Heart left ventricle (tissue), 16 donors: ENCODE measurements around the gene TRIM8. TPM values are rescaled to one million over a fixed set of nuclear protein-coding genes. Genes with fewer than 3 reads are reported as not detected.
A peak's percentile ranks its signal among the peaks of the same experiment; 100 is the strongest.

Experiments used
- ATAC-seq, 4 donors: fragments of 200-7000 bp; cut with Tn5 transposase; one replicate each; pipeline ENCODE4 v1.9.1; 2020 to 2022; ENCODE audit warnings: moderate library complexity in 4 of 4, mild to moderate bottlenecking in 3 of 4, moderate number of reproducible peaks in 1 of 4
- DNase-seq, 5 donors: peaks; one replicate each; pipeline ENCODE4 v3.0.0-alpha.2; 2020
- H3K27ac ChIP-seq, 12 donors: fragments of 200-600 bp; sonication (generic) in 4 of 12; one replicate each; pipeline versions ENCODE4 v1.5.0 to v1.8.0; 2016 to 2022; ENCODE audit warnings: mild to moderate bottlenecking in 2 of 12
- H3K27me3 ChIP-seq, 9 donors: fragments of 200-600 bp; sonication (generic) in 2 of 9; one replicate each; pipeline versions ENCODE4 v1.5.1 to v1.8.0; 2016 to 2022; ENCODE audit warnings: mild to moderate bottlenecking in 3 of 9
- H3K36me3 ChIP-seq, 9 donors: fragments of 200-600 bp; sonication (generic) in 2 of 9; one replicate each; pipeline versions ENCODE4 v1.5.0 to v1.8.0; 2018 to 2022; ENCODE audit warnings: mild to moderate bottlenecking in 2 of 9
- H3K4me1 ChIP-seq, 12 donors: fragments of 200-600 bp; sonication (generic) in 4 of 12; one replicate each; pipeline versions ENCODE4 v1.5.0 to v1.8.0; 2016 to 2022; ENCODE audit warnings: mild to moderate bottlenecking in 3 of 12
- H3K4me3 ChIP-seq, 12 donors: fragments of 200-600 bp; sonication (generic) in 4 of 12; one replicate each; pipeline versions ENCODE4 v1.5.0 to v1.8.0; 2017 to 2022; ENCODE audit warnings: mild to moderate bottlenecking in 9 of 12, moderate library complexity in 4 of 12
- H3K9me3 ChIP-seq, 12 donors: fragments of 200-600 bp; sonication (generic) in 4 of 12; one replicate each; pipeline versions ENCODE4 v1.5.0 to v1.8.0; 2016 to 2022; ENCODE audit warnings: mild to moderate bottlenecking in 1 of 12
- POLR2A ChIP-seq, 2 donors: fragments of 450-650 bp; IDR thresholded peaks; one replicate each; pipeline ENCODE4 v1.6.1; 2017; ENCODE audit warnings: antibody characterized with exemption in 2 of 2, mild to moderate bottlenecking in 2 of 2, moderate library complexity in 2 of 2
- WGBS, 4 donors: extraction: QIAGEN DNeasy Blood & Tissue Kit in 2 of 4; methylation state at CpG; one replicate each; pipeline versions ENCODE4 v1.1.5 to v1.1.7; 2013 to 2018; 5-methylcytosine and 5-hydroxymethylcytosine counted together
- intact Hi-C, 10 donors: fragments of 100-400 bp; cut with DNase I; formaldehyde crosslinking; loops; one replicate each; pipeline versions ENCODE4 v1.11.1 to v1.14.2; 2022
- polyA plus RNA-seq, 2 donors: library from polyadenylated mRNA; stranded (reverse); fragments of 200-250 nt; gene quantifications; one replicate each; pipeline ENCODE4 v1.2.3, GENCODE V29; 2013
- total RNA-seq, 9 donors: library from RNA; depleted of rRNA in 2 of 9; stranded (reverse); fragments of >200 nt in 2 of 9; fragmentation: NEBNext Ultra II Directional in 3 of 9; extraction: Animal tissue kit (Norgen Biotek cat#: 25700) in 3 of 9; gene quantifications; one replicate each; pipeline versions ENCODE4 v1.1.0 to v1.2.4, GENCODE V29; 2016 to 2023
- TF ChIP-seq, protein P1 (sequence below), 12 donors: fragments of 200-600 bp; sonication (generic) in 4 of 12; IDR thresholded peaks; one replicate each; pipeline versions ENCODE4 v1.5.0 to v1.8.0; 2018 to 2022; ENCODE audit warnings: antibody characterized with exemption in 12 of 12, mild to moderate bottlenecking in 5 of 12
- donor health status: ischemic (EF 13 %, LVEDD 7.1; RV severe dilation, severe dysfunction).
- donor health status: healthy with polysubstance abuse.
- donor health status: DM: no; HTN: yes; CAD: no.
- donor health status: DM: no; HTN: no; CAD: no.
- donor health status: ischemic (EF 25% LVEDD 6.9; RV normal size, moderate dysfunction).
- donor health status: ischemic (EF 25% LVEDD 5.7; RV mildly dilated, moderate dysfunction).
- donor health status: healthy.
- donor health status: DM: yes; HTN: yes; CAD: no.
- donor health status: ischemic (EF 35%, LVEDD 5.7; RV mildly dilated, moderate dysfunction).
- donor health status: nonischemic (EF 11% LVEDD 7.7; RV severe dilation, severe dysfunction).
- donor health status: DM: yes; HTN: yes; CAD: no.
- donor health status: PGD.
- donor health status: ischemic (EF 29% LVEDD 5.4; RV normal size, mild dysfunction).
- donor health status: nonischemic (EF 23%, LVEDD 6.1; RV moderate dilation, normal function).

TRIM8 gene
- total and polyA plus RNA-seq, 11 donors: 38.9 to 225 (median 102) TPM

DNA sequence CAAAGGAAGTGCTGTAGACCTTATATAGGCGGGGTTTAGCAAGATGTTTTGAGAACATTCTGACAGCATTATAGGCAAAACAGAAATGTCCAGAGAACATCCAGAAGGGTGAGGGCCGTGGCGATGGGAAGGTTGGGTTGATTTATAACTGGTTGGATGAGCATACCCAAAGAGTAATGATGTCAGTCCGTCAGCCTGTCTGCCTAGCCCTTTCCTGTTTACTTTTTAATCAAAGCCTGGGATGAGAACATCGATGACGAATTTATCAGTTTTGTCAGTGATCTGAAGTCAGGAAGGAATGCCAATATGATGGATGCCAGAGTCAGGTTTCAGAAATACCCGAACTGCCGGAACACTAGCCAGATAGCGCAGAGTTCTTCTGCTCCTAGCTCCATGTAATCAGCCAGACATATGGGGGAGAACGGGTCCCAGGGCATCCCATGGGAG, 33.8 kb upstream of the TRIM8 start:
- Histone ChIP-seq H3K9me3 (no peaks in the 10 kb centered on the region), H3K36me3 (peaks cover 0 to 9% (median 0%) of the 10 kb centered on the region in 9 donors), H3K4me3 (no peak overlapping the region), H3K27ac (peak overlapping the region in 4 of 12 donors; percentile 44 to 70 (median 50)), H3K4me1 (peaks cover 0 to 61% (median 30%) of the 10 kb centered on the region in 12 donors), H3K27me3 (no peaks in the 10 kb centered on the region)
- DNase-seq (peak in 2 of 5 donors; percentile 6 to 15), ATAC-seq (peak in 2 of 4 donors; percentile 14 to 15)
- intact Hi-C loops: no loop called here
- TF ChIP-seq POLR2A (IDR thresholded peaks at IDR 0.05): no peak
- TF ChIP-seq, protein P1, sequence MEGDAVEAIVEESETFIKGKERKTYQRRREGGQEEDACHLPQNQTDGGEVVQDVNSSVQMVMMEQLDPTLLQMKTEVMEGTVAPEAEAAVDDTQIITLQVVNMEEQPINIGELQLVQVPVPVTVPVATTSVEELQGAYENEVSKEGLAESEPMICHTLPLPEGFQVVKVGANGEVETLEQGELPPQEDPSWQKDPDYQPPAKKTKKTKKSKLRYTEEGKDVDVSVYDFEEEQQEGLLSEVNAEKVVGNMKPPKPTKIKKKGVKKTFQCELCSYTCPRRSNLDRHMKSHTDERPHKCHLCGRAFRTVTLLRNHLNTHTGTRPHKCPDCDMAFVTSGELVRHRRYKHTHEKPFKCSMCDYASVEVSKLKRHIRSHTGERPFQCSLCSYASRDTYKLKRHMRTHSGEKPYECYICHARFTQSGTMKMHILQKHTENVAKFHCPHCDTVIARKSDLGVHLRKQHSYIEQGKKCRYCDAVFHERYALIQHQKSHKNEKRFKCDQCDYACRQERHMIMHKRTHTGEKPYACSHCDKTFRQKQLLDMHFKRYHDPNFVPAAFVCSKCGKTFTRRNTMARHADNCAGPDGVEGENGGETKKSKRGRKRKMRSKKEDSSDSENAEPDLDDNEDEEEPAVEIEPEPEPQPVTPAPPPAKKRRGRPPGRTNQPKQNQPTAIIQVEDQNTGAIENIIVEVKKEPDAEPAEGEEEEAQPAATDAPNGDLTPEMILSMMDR (IDR thresholded peaks at IDR 0.05): no peak
- 61 to 66% (median 65%) methylated on average over 10 of the region's 10 CpGs for WGBS, 4 donors

DNA sequence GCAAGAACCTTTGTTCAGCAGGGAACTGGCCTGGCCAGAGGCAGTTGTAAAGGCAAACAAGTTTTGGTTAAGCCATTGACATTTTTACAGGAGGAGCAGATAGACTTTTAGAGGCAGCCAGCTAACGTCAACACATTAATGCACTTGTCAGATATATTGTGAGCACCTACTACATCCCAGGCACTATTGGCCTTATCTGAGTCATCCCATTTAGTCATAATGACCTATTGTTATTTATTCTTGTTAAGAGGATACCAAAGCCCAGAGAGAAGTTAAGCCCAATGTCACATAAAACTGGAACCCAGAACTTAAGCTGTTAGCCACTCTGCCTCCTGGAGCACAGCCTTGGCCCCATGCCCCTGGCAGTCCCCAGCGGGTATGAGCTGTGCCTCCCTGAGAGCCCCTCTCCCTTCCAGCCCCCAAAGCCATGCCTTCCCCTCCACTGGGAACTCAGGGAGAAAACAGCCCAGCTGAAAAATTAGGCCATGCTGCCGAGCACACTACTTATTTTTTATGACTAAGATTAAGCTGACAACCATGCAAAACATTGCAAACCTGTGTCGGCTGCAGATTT, 32.7 kb upstream of the TRIM8 start:
- intact Hi-C loops: no loop called here
- H3K4me3 ChIP-seq: no peak overlapping the region
- H3K9me3 ChIP-seq: no peaks in the 10 kb centered on the region
- ATAC-seq: no peak
- peak overlapping the region in 5 of 12 donors; percentile 2 to 70 (median 49) for H3K27ac ChIP-seq
- H3K4me1 ChIP-seq: peaks cover 0 to 67% (median 40%) of the 10 kb centered on the region in 12 donors
- 67 to 78% (median 74%) methylated on average over 4 of the region's 4 CpGs for WGBS, 4 donors
- peaks cover 0 to 19% (median 4%) of the 10 kb centered on the region in 9 donors for H3K36me3 ChIP-seq
- TF ChIP-seq POLR2A (IDR thresholded peaks at IDR 0.05): no peak
- TF ChIP-seq, protein P1 (IDR thresholded peaks at IDR 0.05): no peak
- DNase-seq: peak in 2 of 5 donors; percentile 23 to 56
- no peaks in the 10 kb centered on the region for H3K27me3 ChIP-seq

DNA sequence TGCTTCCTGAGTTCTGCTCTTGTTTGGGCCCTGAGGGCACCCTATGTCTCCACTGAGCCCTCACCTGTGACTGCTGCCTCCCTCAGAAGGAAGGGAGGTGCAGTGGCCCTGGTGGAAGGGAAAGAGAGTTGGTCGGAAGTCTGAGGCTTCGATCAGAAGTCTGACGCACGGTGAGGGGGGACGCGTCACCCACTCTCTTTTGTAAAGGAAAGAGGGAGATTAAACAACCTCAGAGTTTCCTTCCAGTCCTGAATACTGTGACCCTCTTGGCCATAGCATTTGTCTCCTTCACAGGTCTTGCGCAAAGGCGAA, 31.4 kb upstream of the TRIM8 start:
- 77 to 94% (median 83%) methylated on average over 8 of the region's 8 CpGs for WGBS, 4 donors
- peaks cover 0 to 73% (median 46%) of the 10 kb centered on the region in 12 donors for H3K4me1 ChIP-seq
- peak in 1 of 4 donors; percentile 15 for ATAC-seq

DNA sequence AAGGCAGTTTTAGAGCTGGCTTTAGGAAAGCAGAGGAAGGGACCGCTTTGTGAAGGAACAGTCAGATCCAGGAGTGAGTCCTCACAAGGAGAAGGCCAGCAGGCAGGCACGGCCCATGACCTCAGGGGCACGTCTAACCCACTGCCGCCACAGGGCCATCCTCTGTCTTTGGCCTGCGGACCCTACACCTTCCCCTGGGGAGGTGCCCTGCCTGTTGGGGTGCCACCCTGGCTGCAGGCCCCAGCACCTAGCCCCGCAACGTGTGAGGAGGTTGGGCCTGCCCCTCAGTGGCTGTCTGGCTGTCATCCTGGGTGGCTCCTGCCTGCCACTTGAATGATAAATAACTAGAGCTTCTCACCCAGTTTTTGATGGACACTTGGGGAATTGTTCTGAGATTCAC, 31.0 kb upstream of the TRIM8 start:
- intact Hi-C loops: no loop called here
- Histone ChIP-seq H3K4me3 (no peak overlapping the region), H3K27me3 (no peaks in the 10 kb centered on the region), H3K4me1 (peaks cover 0 to 75% (median 48%) of the 10 kb centered on the region in 12 donors), H3K27ac (peak overlapping the region in 4 of 12 donors; percentile 5 to 55 (median 44)), H3K9me3 (no peaks in the 10 kb centered on the region), H3K36me3 (peaks cover 0 to 34% (median 15%) of the 10 kb centered on the region in 9 donors)
- 83 to 94% (median 92%) methylated on average over 4 to 7 of the region's 7 CpGs for WGBS, 4 donors
- no peak for ATAC-seq
- no peak for TF ChIP-seq POLR2A (IDR thresholded peaks at IDR 0.05)
- TF ChIP-seq, protein P1 (IDR thresholded peaks at IDR 0.05): no peak
- DNase-seq: no peak

More for the DNA sequence above, 31.4 kb upstream of the TRIM8 start:
- DNase-seq: no peak
- peak overlapping the region in 6 of 12 donors; percentile 5 to 55 (median 38) for H3K27ac ChIP-seq
- no peaks in the 10 kb centered on the region for H3K9me3 ChIP-seq
- peaks cover 0 to 30% (median 15%) of the 10 kb centered on the region in 9 donors for H3K36me3 ChIP-seq
- intact Hi-C loops: no loop called here
- no peaks in the 10 kb centered on the region for H3K27me3 ChIP-seq
- no peak for TF ChIP-seq POLR2A (IDR thresholded peaks at IDR 0.05)
- TF ChIP-seq, protein P1 (IDR thresholded peaks at IDR 0.05): no peak
- H3K4me3 ChIP-seq: no peak overlapping the region
